GM23248 (cell line): ENCODE measurements around the gene MBD1. TPM values are rescaled to one million over a fixed set of nuclear protein-coding genes. Genes with fewer than 3 reads are reported as not detected.
A peak's percentile ranks its signal among the peaks of the same experiment; 100 is the strongest.
"Not testable (repeated sequence)": the region's sequence is repeated elsewhere in the genome, so short reads cannot be mapped to it uniquely, and the experiment has no call there.

ENCODE experiments used
- DNase-seq: peaks from one replicate; pipeline ENCODE4 v3.0.0-alpha.2; 2015
- H2AFZ ChIP-seq: fragments of 200-600 bp; sonication (generic); 2 replicates; pipeline ENCODE4 v1.6.1; 2016; ENCODE audit warnings: antibody characterized with exemption
- H3F3A ChIP-seq: fragments of 200-600 bp; sonication (generic); 2 replicates; pipeline ENCODE4 v1.6.1; 2016; ENCODE audit warnings: mild to moderate bottlenecking, antibody characterized with exemption, mixed run types; ENCODE audit not compliant: insufficient read depth
- H3K27ac ChIP-seq: fragments of 200-600 bp; sonication (generic); 2 replicates; pipeline ENCODE4 v1.5.1; 2016; ENCODE audit warnings: mild to moderate bottlenecking
- H3K27me3 ChIP-seq: fragments of 200-600 bp; sonication (generic); replicated peaks from 2 replicates; pipeline ENCODE4 v1.6.1; 2016; ENCODE audit warnings: mild to moderate bottlenecking; ENCODE audit not compliant: insufficient read depth
- H3K36me3 ChIP-seq: fragments of 200-600 bp; sonication (generic); 2 replicates; pipeline ENCODE4 v1.6.1; 2016; ENCODE audit warnings: low read depth, mild to moderate bottlenecking
- H3K4me1 ChIP-seq: fragments of 200-600 bp; sonication (generic); 2 replicates; pipeline ENCODE4 v1.6.1; 2016; ENCODE audit warnings: mild to moderate bottlenecking; ENCODE audit not compliant: insufficient read depth
- H3K4me2 ChIP-seq: fragments of 200-600 bp; sonication (generic); one replicate; pipeline ENCODE4 v1.6.1; 2016; ENCODE audit warnings: mild to moderate bottlenecking; ENCODE audit not compliant: unreplicated experiment
- H3K4me3 ChIP-seq: fragments of 200-600 bp; sonication (generic); 2 replicates; pipeline ENCODE4 v1.5.1; 2016; ENCODE audit warnings: mild to moderate bottlenecking
- H3K79me2 ChIP-seq: fragments of 200-600 bp; sonication (generic); 2 replicates; pipeline ENCODE4 v1.6.1; 2016; ENCODE audit warnings: mild to moderate bottlenecking; ENCODE audit not compliant: insufficient read depth
- H3K9ac ChIP-seq: fragments of 200-600 bp; sonication (generic); 2 replicates; pipeline ENCODE4 v1.6.1; 2016; ENCODE audit warnings: mild to moderate bottlenecking
- H3K9me2 ChIP-seq: fragments of 200-600 bp; sonication (generic); 2 replicates; pipeline ENCODE4 v1.6.1; 2016; ENCODE audit warnings: mixed run types, mild to moderate bottlenecking, moderate library complexity; ENCODE audit not compliant: insufficient read depth
- H3K9me3 ChIP-seq: fragments of 200-600 bp; sonication (generic); one replicate; pipeline ENCODE4 v1.6.1; 2017; ENCODE audit warnings: low read depth
- H4K20me1 ChIP-seq: fragments of 200-600 bp; sonication (generic); 2 replicates; pipeline ENCODE4 v1.6.0; 2016; ENCODE audit not compliant: insufficient read depth
- EZH2 ChIP-seq: fragments of 200-600 bp; sonication (generic); IDR thresholded peaks from 2 replicates; pipeline ENCODE4 v1.6.1; 2018; ENCODE audit warnings: antibody characterized with exemption, mild to moderate bottlenecking; ENCODE audit not compliant: insufficient read depth, poor library complexity, severe bottlenecking
- EZH2phosphoT487 ChIP-seq: fragments of 200-600 bp; sonication (generic); IDR thresholded peaks from 2 replicates; pipeline ENCODE4 v1.6.1; 2018; ENCODE audit warnings: antibody characterized with exemption, moderate library complexity, mild to moderate bottlenecking, low read depth; ENCODE audit not compliant: insufficient read depth
- WGBS, 2 experiments: methylation state at CpG; one replicate each; pipeline ENCODE4 v1.1.6; 2015 to 2017; ENCODE audit warnings: low lambda C conversion rate in 2 of 2, low coverage in 1 of 2; ENCODE audit errors: missing lambda C conversion rate in 2 of 2; 5-methylcytosine and 5-hydroxymethylcytosine counted together
- in situ Hi-C: fragments of 300-500 bp; cut with MboI; formaldehyde crosslinking; loops from 2 replicates; pipeline ENCODE4 v1.15.0; 2020
- polyA plus RNA-seq: library from polyadenylated mRNA; unstranded; fragments of >200 nt; fragmentation: Nextera tagmentation; extraction: Ambion mirVana; gene quantifications from 2 replicates; pipeline ENCODE4 v1.2.1, GENCODE V29; 2016
- total RNA-seq: library from RNA; depleted of rRNA; stranded (reverse); fragments of >200 nt; shearing (Covaris generic); gene quantifications from 2 replicates; pipeline ENCODE4 v1.2.3, GENCODE V29; 2014

Gene MBD1
- total and polyA plus RNA-seq, 2 experiments from 2014 or later, result 36.2 to 68.0 TPM

- Histone ChIP-seq H2AFZ (no peak overlapping the region), H3K36me3 (no peaks in the 10 kb centered on the region), H3K9me2 (no peaks in the 10 kb centered on the region), H3K79me2 (no peaks in the 10 kb centered on the region), H3K4me1 (no peaks in the 10 kb centered on the region), H3K27me3 (no peaks in the 10 kb centered on the region), H4K20me1 (no peaks in the 10 kb centered on the region), H3K4me2 (no peak overlapping the region), H3F3A (peaks cover 10% of the 10 kb centered on the region; the same call in 1 of the 2 replicates), H3K27ac (no peak overlapping the region), H3K9me3 (no peaks in the 10 kb centered on the region), H3K9ac (no peak overlapping the region), H3K4me3 (no peak overlapping the region)
- DNase-seq, result no peak
- in situ Hi-C loops, result no loop called here
- TF ChIP-seq EZH2 (no peak), EZH2phosphoT487 (no peak)
- 43 to 48% methylated on average over 3 of the region's 3 CpGs for WGBS, 2 experiments
These were observed 30.3 kb upstream of the MBD1 start for GRCh38 chr18:50311650-50312049.

GRCh38 chr18:50310080-50310479 lies 28.8 kb upstream of the MBD1 start:
- DNase-seq, result no peak
- Histone ChIP-seq H3K9me2 (no peaks in the 10 kb centered on the region), H3K36me3 (no peaks in the 10 kb centered on the region), H3K79me2 (no peaks in the 10 kb centered on the region), H3K4me1 (no peaks in the 10 kb centered on the region), H3K9me3 (no peaks in the 10 kb centered on the region), H3K27ac (no peak overlapping the region), H4K20me1 (no peaks in the 10 kb centered on the region), H3K4me2 (no peak overlapping the region), H3K9ac (no peak overlapping the region), H3K27me3 (0 out of 2 replicates have a peak, but pooled peaks cover 5% of the 10 kb centered on the region), H3K4me3 (no peak overlapping the region), H2AFZ (no peak overlapping the region), H3F3A (peaks cover 10% of the 10 kb centered on the region; the same call in 1 of the 2 replicates)
- TF ChIP-seq EZH2phosphoT487 (no peak), EZH2 (no peak)
- in situ Hi-C loops, result no loop called here
- WGBS, 2 experiments, result 65 to 70% methylated on average over 10 of the region's 10 CpGs

GRCh38 chr18:50308851-50309250 lies 27.5 kb upstream of the MBD1 start:
- H3K9me3 ChIP-seq, H3K4me2 ChIP-seq, H3K4me3 ChIP-seq, in situ Hi-C loops, H3K9me2 ChIP-seq, H3K79me2 ChIP-seq, H3K36me3 ChIP-seq, H3F3A ChIP-seq, H3K27me3 ChIP-seq, H4K20me1 ChIP-seq, H3K9ac ChIP-seq, DNase-seq, H3K4me1 ChIP-seq: not testable (repeated sequence)
- WGBS, 2 experiments, result 31% methylated on average over 5 of the region's 5 CpGs
- Histone ChIP-seq H2AFZ (peak overlapping the region; percentile 89), H3K27ac (peak overlapping the region; percentile 72; the same call in 1 of the 2 replicates)

- peak overlapping the region; percentile 89 for H2AFZ ChIP-seq
- H3K9ac ChIP-seq, result peak overlapping the region; percentile 66
- peak overlapping the region; percentile 72 for H3K27ac ChIP-seq
- H3K79me2 ChIP-seq, result no peaks in the 10 kb centered on the region
- peak; percentile 96 for DNase-seq
- peaks cover 15% of the 10 kb centered on the region; the same call in 1 of the 2 replicates for H3K27me3 ChIP-seq
- H4K20me1 ChIP-seq, result no peaks in the 10 kb centered on the region
- no peaks in the 10 kb centered on the region for H3K4me1 ChIP-seq
- no peaks in the 10 kb centered on the region for H3K9me3 ChIP-seq
- in situ Hi-C loops, result no loop called here
- no peaks in the 10 kb centered on the region for H3K36me3 ChIP-seq
- H3K4me3 ChIP-seq, result peak overlapping the region; percentile 80
- WGBS, 2 experiments, result 9 to 10% methylated on average over 26 of the region's 26 CpGs
- H3F3A ChIP-seq, result peaks cover 10% of the 10 kb centered on the region; the same call in 1 of the 2 replicates
- TF ChIP-seq EZH2 (no peak), EZH2phosphoT487 (no peak)
- peak overlapping the region; percentile 99 for H3K4me2 ChIP-seq
- H3K9me2 ChIP-seq, result no peaks in the 10 kb centered on the region
These were observed 26.6 kb upstream of the MBD1 start for GRCh38 chr18:50307738-50308470.
